Measurements from ENCODE around the gene PPM1E. TPM values are rescaled to one million over a fixed set of nuclear protein-coding genes. Genes with fewer than 3 reads are reported as not detected.
"Not testable (repeated sequence)": the region's sequence is repeated elsewhere in the genome, so short reads cannot be mapped to it uniquely, and the experiment has no call there.

The PPM1E gene
- total RNA-seq, 2 experiments from 2014 or later, result not detected

DNA sequence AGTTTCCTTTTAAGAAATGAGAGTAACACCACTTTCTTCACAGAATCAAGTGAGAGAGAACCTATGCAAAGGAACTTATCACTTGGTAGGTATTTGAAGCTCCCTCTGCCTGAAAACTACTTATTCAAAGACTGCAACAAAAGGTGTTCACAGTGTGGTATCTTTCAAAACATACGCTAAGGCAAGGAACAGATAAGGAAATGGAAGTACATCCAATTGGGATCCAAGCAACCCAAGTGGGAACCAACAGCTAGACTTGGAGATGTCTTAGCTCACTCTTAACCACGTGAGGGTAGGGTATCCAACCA lies 431 bp upstream of the PPM1E start:
- CTCF ChIA-PET, result interaction anchor here (0.6 kb wide), 1 partner anchor 743 kb away, joined by 3 read pairs; no protein-coding TSS in a partner anchor
- no peak for DNase-seq
- POLR2A ChIA-PET, result no interaction called here
- H3K27ac Mint-ChIP-seq, result no peak overlapping the region
- peaks cover 68% of the 10 kb centered on the region for H3K27me3 Mint-ChIP-seq
- H3K4me3 Mint-ChIP-seq, result peak overlapping the region; percentile 67
- peaks cover 11% of the 10 kb centered on the region for H3K4me1 Mint-ChIP-seq
- H3K36me3 Mint-ChIP-seq (ENCODE audit: low read depth), result peaks cover 2% of the 10 kb centered on the region
- H3K9me3 Mint-ChIP-seq, result no peaks in the 10 kb centered on the region

DNA sequence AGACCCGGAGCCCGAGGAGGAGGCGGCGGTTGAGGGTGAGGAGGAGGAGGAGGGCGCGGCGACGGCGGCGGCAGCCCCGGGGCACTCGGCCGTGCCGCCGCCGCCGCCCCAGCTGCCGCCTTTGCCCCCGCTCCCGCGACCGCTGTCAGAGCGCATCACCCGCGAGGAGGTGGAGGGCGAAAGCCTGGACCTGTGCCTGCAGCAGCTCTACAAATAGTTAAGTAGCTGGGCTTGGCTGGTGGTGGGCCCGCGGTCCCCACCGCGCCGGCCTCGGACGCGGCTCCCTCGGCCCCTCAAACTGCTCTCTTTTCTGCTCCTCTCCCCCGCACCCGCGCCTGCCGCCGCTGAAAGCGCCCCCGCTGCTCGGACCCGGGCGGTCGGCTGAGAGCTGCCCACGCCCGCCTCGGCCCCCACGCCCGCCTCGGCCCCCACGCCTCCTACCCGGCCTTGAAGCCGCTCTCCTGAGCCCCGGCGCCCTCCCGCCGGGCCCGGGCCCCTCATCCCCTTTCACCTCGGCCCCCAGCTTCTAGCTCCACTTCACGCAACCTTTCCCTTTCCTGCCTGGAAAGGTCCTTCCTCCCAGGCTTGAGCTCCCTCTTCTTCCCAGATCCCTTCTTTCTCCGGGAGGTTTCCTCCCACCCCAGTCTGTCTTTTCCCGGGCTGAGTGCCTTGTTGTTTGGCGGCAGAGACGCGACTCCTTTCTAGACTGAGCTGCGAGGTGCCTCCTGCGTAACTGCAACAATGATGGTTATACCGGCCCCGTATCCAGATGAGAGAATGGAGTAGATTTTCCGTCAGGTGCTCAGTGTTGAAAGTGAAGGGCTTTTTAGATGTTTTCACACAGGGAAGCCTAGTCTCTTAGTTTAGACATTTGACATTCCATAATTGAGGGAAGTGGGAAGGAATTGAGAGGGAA lies 850 bp downstream of the PPM1E start:
- no peak overlapping the region for H3K27ac Mint-ChIP-seq
- H3K9me3 Mint-ChIP-seq, result no peaks in the 10 kb centered on the region
- H3K4me3 Mint-ChIP-seq, result peak overlapping the region; percentile 79
- POLR2A ChIA-PET, result interaction anchor here (0.5 to 0.6 kb wide), 2 partner anchors 10 to 124 kb away, joined by 3 read pairs; no protein-coding TSS in a partner anchor
- peaks cover 2% of the 10 kb centered on the region for H3K36me3 Mint-ChIP-seq (ENCODE audit: low read depth)
- H3K27me3 Mint-ChIP-seq, result peaks cover 75% of the 10 kb centered on the region
- CTCF ChIA-PET, result interaction anchor here (2.3 kb wide), 1 partner anchor 10 kb away, joined by 7 read pairs; no protein-coding TSS in a partner anchor
- DNase-seq, result no peak
- H3K4me1 Mint-ChIP-seq, result peaks cover 11% of the 10 kb centered on the region

GRCh38 chr17:58757162-58757613 lies 1.5 kb downstream of the PPM1E start:
- ChIA-PET CTCF (interaction anchor here (0.6 to 2.3 kb wide), 2 partner anchors 11 to 148 kb away, joined by 3 to 7 read pairs; no protein-coding TSS in a partner anchor), POLR2A (interaction anchor here (0.5 kb wide), 1 partner anchor 125 kb away, joined by 3 read pairs; no protein-coding TSS in a partner anchor)
- H3K4me1 Mint-ChIP-seq, result peaks cover 11% of the 10 kb centered on the region
- H3K27ac Mint-ChIP-seq, result no peak overlapping the region
- H3K36me3 Mint-ChIP-seq (ENCODE audit: low read depth), result peaks cover 2% of the 10 kb centered on the region
- no peak for DNase-seq
- H3K27me3 Mint-ChIP-seq, result peaks cover 76% of the 10 kb centered on the region
- no peaks in the 10 kb centered on the region for H3K9me3 Mint-ChIP-seq
- peak overlapping the region; percentile 79 for H3K4me3 Mint-ChIP-seq

DNA sequence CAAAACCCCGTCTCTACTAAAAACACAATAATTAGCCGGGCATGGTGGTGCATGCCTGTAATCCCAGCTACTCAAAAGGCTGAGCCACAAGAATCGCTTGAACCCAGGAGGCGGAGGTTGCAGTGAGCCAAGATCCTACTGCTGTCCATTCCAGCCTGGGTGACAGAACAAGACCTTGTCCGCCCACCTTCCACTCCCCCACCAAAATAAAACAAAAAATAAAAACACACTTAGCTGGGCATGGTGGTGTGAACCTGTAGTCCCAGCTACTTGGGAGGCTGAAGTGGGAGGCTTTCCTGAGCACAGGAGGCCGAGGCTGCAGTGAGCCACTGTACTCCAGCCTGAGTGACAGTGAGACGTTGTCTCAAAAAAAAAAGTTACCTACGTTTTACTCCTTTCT lies 3.2 kb downstream of the PPM1E start:
- Mint-ChIP-seq H3K27ac (no peak overlapping the region), H3K36me3 (ENCODE audit: low read depth) (peaks cover 2% of the 10 kb centered on the region), H3K4me1 (peaks cover 11% of the 10 kb centered on the region), H3K4me3 (no peak overlapping the region), H3K9me3 (no peaks in the 10 kb centered on the region), H3K27me3 (peaks cover 73% of the 10 kb centered on the region)
- ChIA-PET CTCF (no interaction called here), POLR2A (no interaction called here)
- DNase-seq, result no peak

DNA sequence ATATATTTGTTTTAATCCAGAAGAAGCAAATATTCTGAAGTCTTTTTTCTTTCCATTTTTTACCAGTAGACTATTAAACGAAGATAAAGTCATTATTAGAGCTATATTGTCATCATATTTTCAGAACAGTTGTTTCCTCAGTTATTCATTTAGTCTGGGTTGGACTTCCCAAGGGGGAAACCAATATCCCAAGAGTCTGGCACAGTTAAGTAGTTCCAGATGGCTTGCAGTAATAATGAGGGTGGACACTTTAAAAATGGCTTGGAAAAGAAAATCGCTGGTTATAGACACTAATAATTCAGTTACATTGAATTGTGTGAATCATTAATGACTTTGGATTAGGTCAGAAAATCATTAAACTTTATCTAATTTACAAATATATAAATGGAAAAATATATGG lies 3.9 kb downstream of the PPM1E start:
- no peak for DNase-seq
- Mint-ChIP-seq H3K27me3 (peaks cover 71% of the 10 kb centered on the region), H3K36me3 (ENCODE audit: low read depth) (peaks cover 2% of the 10 kb centered on the region), H3K4me3 (no peak overlapping the region), H3K9me3 (no peaks in the 10 kb centered on the region), H3K4me1 (peaks cover 11% of the 10 kb centered on the region), H3K27ac (no peak overlapping the region)
- CTCF ChIA-PET, result no interaction called here
- POLR2A ChIA-PET, result no interaction called here

DNA sequence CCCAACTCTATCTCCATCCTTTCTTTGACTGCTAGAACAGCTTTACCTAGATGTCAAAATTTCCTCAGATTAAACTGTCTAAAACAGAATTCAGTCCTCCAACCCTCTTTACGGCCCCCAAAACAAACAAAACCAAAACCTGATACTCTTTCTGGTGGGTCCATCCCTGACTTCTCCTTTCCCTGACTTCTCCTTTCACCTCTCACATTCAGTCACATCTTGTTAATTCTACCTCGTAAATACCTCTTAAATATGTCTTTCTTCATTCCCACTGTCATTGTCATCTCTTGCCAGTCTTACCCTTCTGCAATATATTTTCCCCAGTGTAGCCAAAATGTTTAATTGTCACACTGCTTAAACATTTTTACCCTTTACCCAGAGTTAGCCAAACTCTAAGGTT lies 4.6 kb downstream of the PPM1E start:
- H3K27me3 Mint-ChIP-seq, result peaks cover 64% of the 10 kb centered on the region

DNA sequence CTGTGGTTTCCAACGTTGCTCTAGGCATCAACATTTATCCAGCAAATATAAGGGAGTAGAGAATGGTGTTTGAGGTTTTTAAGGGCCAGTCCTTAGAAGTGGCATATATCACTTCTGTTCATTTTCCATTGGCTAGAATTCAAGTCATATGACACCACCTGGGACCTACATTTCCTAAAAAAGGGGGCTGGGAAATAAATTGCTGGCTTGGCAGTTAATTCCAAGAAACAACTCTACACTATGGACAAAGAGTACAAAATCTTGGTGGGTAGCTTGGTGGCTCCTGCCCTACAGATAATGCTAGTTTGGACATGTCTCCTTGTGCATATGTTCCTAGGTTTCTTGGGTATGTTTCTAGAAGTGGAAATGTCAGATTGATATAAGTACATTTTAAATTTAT lies 7.6 kb downstream of the PPM1E start:
- no peaks in the 10 kb centered on the region for H3K9me3 Mint-ChIP-seq
- H3K27ac Mint-ChIP-seq, result no peak overlapping the region
- DNase-seq, result no peak
- no peak overlapping the region for H3K4me3 Mint-ChIP-seq
- POLR2A ChIA-PET, result no interaction called here
- no peaks in the 10 kb centered on the region for H3K36me3 Mint-ChIP-seq (ENCODE audit: low read depth)
- CTCF ChIA-PET, result no interaction called here
- H3K4me1 Mint-ChIP-seq, result no peaks in the 10 kb centered on the region
- H3K27me3 Mint-ChIP-seq, result peaks cover 47% of the 10 kb centered on the region

More for the DNA sequence above, 4.6 kb downstream of the PPM1E start:
- peaks cover 7% of the 10 kb centered on the region for H3K4me1 Mint-ChIP-seq
- POLR2A ChIA-PET, result no interaction called here
- H3K9me3 Mint-ChIP-seq, result no peaks in the 10 kb centered on the region
- H3K27ac Mint-ChIP-seq, result no peak overlapping the region
- H3K36me3 Mint-ChIP-seq (ENCODE audit: low read depth), result peaks cover 2% of the 10 kb centered on the region
- no peak for DNase-seq
- no peak overlapping the region for H3K4me3 Mint-ChIP-seq
- CTCF ChIA-PET, result no interaction called here

DNA sequence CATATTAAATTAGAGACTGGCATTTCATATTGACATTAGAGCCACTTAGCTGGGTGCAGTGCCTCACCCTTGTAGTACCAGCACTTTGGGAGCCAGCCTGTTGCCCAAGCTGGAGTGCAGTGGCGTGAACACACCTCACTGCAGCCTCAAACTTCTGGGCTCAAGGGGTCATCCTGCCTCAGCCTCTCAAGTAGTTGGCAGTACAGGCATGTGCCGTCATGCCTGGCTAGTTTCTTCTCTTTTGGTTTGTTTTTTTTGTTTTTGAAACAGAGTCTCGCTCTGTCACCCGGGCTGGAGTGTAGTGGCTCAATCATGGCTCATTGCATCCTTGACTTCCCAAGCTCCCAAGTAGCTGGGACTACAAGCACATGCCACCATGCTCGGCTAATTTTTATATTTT lies 8.7 kb downstream of the PPM1E start:
- Mint-ChIP-seq H3K36me3 (ENCODE audit: low read depth) (no peaks in the 10 kb centered on the region), H3K27ac (no peak overlapping the region), H3K9me3 (no peaks in the 10 kb centered on the region), H3K27me3 (peaks cover 37% of the 10 kb centered on the region), H3K4me3 (no peak overlapping the region), H3K4me1 (no peaks in the 10 kb centered on the region)
- POLR2A ChIA-PET, result no interaction called here
- DNase-seq, result no peak
- CTCF ChIA-PET, result no interaction called here

GRCh38 chr17:58778482-58778881 lies 22.8 kb downstream of the PPM1E start:
- H3K27ac Mint-ChIP-seq; H3K4me1 Mint-ChIP-seq; H3K36me3 Mint-ChIP-seq (ENCODE audit: low read depth); CTCF ChIA-PET; POLR2A ChIA-PET; H3K9me3 Mint-ChIP-seq; H3K4me3 Mint-ChIP-seq; DNase-seq: not testable (repeated sequence)
- H3K27me3 Mint-ChIP-seq, result peaks cover 13% of the 10 kb centered on the region

DNA sequence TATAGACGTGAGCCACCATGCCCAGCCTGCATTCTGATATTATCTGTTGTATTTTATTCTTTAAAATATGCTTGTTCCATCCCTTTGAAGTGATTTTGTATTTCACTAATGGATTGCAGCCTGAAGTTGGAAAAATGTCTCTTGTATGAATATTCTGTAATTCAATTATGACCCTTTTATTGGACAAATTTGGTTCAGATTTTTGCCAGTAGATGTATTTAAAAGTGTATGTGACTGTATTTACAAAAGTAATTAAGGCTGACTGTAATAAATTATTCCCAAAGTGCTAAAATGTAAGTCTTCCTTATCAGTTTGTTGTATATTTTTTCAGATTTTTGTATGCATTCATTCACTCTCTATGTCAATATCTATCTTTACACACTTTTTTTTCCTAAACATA lies 23.8 kb downstream of the PPM1E start:
- ChIA-PET POLR2A (no interaction called here), CTCF (no interaction called here)
- no peak for DNase-seq
- Mint-ChIP-seq H3K36me3 (ENCODE audit: low read depth) (no peaks in the 10 kb centered on the region), H3K4me1 (no peaks in the 10 kb centered on the region), H3K27me3 (peaks cover 9% of the 10 kb centered on the region), H3K4me3 (no peak overlapping the region), H3K27ac (no peak overlapping the region), H3K9me3 (no peaks in the 10 kb centered on the region)

GRCh38 chr17:58783380-58783779 lies 27.7 kb downstream of the PPM1E start:
- Mint-ChIP-seq H3K4me1 (no peaks in the 10 kb centered on the region), H3K36me3 (ENCODE audit: low read depth) (no peaks in the 10 kb centered on the region), H3K4me3 (no peak overlapping the region), H3K27ac (no peak overlapping the region), H3K27me3 (peaks cover 13% of the 10 kb centered on the region), H3K9me3 (no peaks in the 10 kb centered on the region)
- POLR2A ChIA-PET, result no interaction called here
- CTCF ChIA-PET, result no interaction called here
- no peak for DNase-seq

- ChIA-PET POLR2A (no interaction called here), CTCF (no interaction called here)
- Mint-ChIP-seq H3K36me3 (ENCODE audit: low read depth) (no peaks in the 10 kb centered on the region), H3K27me3 (peaks cover 13% of the 10 kb centered on the region), H3K4me1 (no peaks in the 10 kb centered on the region), H3K9me3 (no peaks in the 10 kb centered on the region), H3K4me3 (no peak overlapping the region), H3K27ac (no peak overlapping the region)
- no peak for DNase-seq
Measured at GRCh38 chr17:58785097-58785496, 29.4 kb downstream of the PPM1E start.

- CTCF ChIA-PET, result no interaction called here
- Mint-ChIP-seq H3K4me1 (no peaks in the 10 kb centered on the region), H3K36me3 (ENCODE audit: low read depth) (no peaks in the 10 kb centered on the region), H3K27ac (no peak overlapping the region), H3K9me3 (no peaks in the 10 kb centered on the region), H3K4me3 (no peak overlapping the region), H3K27me3 (peaks cover 17% of the 10 kb centered on the region)
- DNase-seq, result no peak
- POLR2A ChIA-PET, result no interaction called here
Measured at GRCh38 chr17:58786586-58787295, 31.1 kb downstream of the PPM1E start.
